GM23338 (cell line): ENCODE results near the gene TTLL8. TPM values are rescaled to one million over a fixed set of nuclear protein-coding genes. Genes with fewer than 3 reads are reported as not detected.

Experiments used
- ATAC-seq: fragments of 200-7000 bp; cut with Tn5 transposase; 3 replicates; pipeline ENCODE4 v1.9.1; 2020
- DNase-seq: peaks from one replicate; pipeline ENCODE4 v3.0.0-alpha.2; 2015; ENCODE audit warnings: low spot score
- H2AFZ ChIP-seq: fragments of 200-600 bp; sonication (generic); 2 replicates; pipeline ENCODE4 v1.8.0; 2016; ENCODE audit warnings: antibody characterized with exemption, mild to moderate bottlenecking, moderate library complexity
- H3F3A ChIP-seq: fragments of 200-600 bp; sonication (generic); replicated peaks from 2 replicates; pipeline ENCODE4 v1.8.0; 2017; ENCODE audit warnings: antibody characterized with exemption, mixed run types, low read depth
- H3K27ac ChIP-seq: fragments of 200-600 bp; sonication (generic); 2 replicates; pipeline ENCODE4 v1.6.1; 2016; ENCODE audit warnings: low read depth
- H3K27me3 ChIP-seq: fragments of 200-600 bp; sonication (generic); 2 replicates; pipeline ENCODE4 v1.8.0; 2016; ENCODE audit warnings: mild to moderate bottlenecking, mixed run types, moderate library complexity; ENCODE audit not compliant: insufficient read depth
- H3K36me3 ChIP-seq: fragments of 200-600 bp; sonication (generic); 2 replicates; pipeline ENCODE4 v1.8.0; 2016; ENCODE audit warnings: mild to moderate bottlenecking; ENCODE audit not compliant: insufficient read depth
- H3K4me1 ChIP-seq: fragments of 200-600 bp; sonication (generic); 2 replicates; pipeline ENCODE4 v1.8.0; 2016; ENCODE audit warnings: mild to moderate bottlenecking, moderate library complexity; ENCODE audit not compliant: insufficient read depth
- H3K4me2 ChIP-seq: fragments of 200-600 bp; sonication (generic); 2 replicates; pipeline ENCODE4 v1.7.1; 2017; ENCODE audit warnings: mixed run types
- H3K4me3 ChIP-seq: fragments of 200-600 bp; sonication (generic); 2 replicates; pipeline ENCODE4 v1.6.1; 2016; ENCODE audit warnings: mixed run types
- H3K79me2 ChIP-seq: fragments of 200-600 bp; sonication (generic); replicated peaks from 2 replicates; pipeline ENCODE4 v1.8.0; 2017; ENCODE audit warnings: mild to moderate bottlenecking; ENCODE audit not compliant: insufficient read depth
- H3K9me2 ChIP-seq: fragments of 200-600 bp; sonication (generic); 2 replicates; pipeline ENCODE4 v1.8.0; 2017; ENCODE audit not compliant: insufficient read depth
- H4K20me1 ChIP-seq: fragments of 200-600 bp; sonication (generic); replicated peaks from 2 replicates; pipeline ENCODE4 v1.8.0; 2017; ENCODE audit warnings: mild to moderate bottlenecking; ENCODE audit not compliant: insufficient read depth
- H3K27ac Mint-ChIP-seq: 2 replicates; pipeline ENCODE4 v1.8.0; 2020; ENCODE audit warnings: inconsistent platforms, mild to moderate bottlenecking, moderate library complexity, mixed read lengths
- H3K27me3 Mint-ChIP-seq: 3 replicates; pipeline ENCODE4 v1.8.0; 2022; ENCODE audit warnings: low read depth, mild to moderate bottlenecking, moderate library complexity, mixed read lengths, inconsistent platforms; ENCODE audit not compliant: insufficient read depth, poor library complexity
- H3K36me3 Mint-ChIP-seq: 3 replicates; pipeline ENCODE4 v1.8.0; 2021; ENCODE audit warnings: low read depth, mild to moderate bottlenecking, inconsistent platforms, moderate library complexity, mixed read lengths
- H3K4me1 Mint-ChIP-seq: 3 replicates; pipeline ENCODE4 v1.8.0; 2020; ENCODE audit warnings: mild to moderate bottlenecking, inconsistent platforms, mixed read lengths
- H3K4me3 Mint-ChIP-seq: 3 replicates; pipeline ENCODE4 v1.8.0; 2021; ENCODE audit warnings: moderate library complexity, mild to moderate bottlenecking, inconsistent platforms, mixed read lengths
- H3K9me3 Mint-ChIP-seq: 3 replicates; pipeline ENCODE4 v1.8.0; 2020; ENCODE audit warnings: moderate library complexity, mild to moderate bottlenecking, inconsistent platforms, mixed read lengths
- CREB1 ChIP-seq: fragments of 250-450 bp; sonication (Bioruptor Pico); IDR thresholded peaks from 2 replicates; pipeline ENCODE4 v1.5.0; 2020; ENCODE audit warnings: low read depth, mild to moderate bottlenecking, moderate library complexity
- CTCF ChIP-seq, 2 experiments: fragments of 200-600 bp in 1 of 2; sonication (generic) in 1 of 2; conservative IDR thresholded peaks; 2 replicates each; pipeline versions ENCODE4 v1.5.1 to v1.6.1; 2016 to 2017; ENCODE audit warnings: antibody characterized with exemption in 2 of 2, low read depth in 2 of 2, mild to moderate bottlenecking in 2 of 2, moderate library complexity in 1 of 2
- ETS1 ChIP-seq: IDR thresholded peaks from 2 replicates; pipeline ENCODE4 v1.6.1; 2016; ENCODE audit warnings: antibody characterized with exemption
- EZH2 ChIP-seq: fragments of 200-600 bp; sonication (generic); IDR thresholded peaks from one replicate; pipeline ENCODE4 v1.8.0; 2017; ENCODE audit warnings: antibody characterized with exemption, mild to moderate bottlenecking, low read depth; ENCODE audit not compliant: unreplicated experiment
- EZH2phosphoT487 ChIP-seq: fragments of 200-600 bp; sonication (generic); IDR thresholded peaks from one replicate; pipeline ENCODE4 v1.8.1; 2018; ENCODE audit warnings: antibody characterized with exemption; ENCODE audit not compliant: unreplicated experiment
- JUNB ChIP-seq: IDR thresholded peaks from one replicate; pipeline ENCODE4 v1.6.1; 2016; ENCODE audit warnings: antibody characterized with exemption; ENCODE audit not compliant: unreplicated experiment
- NANOG ChIP-seq: IDR thresholded peaks from 2 replicates; pipeline ENCODE4 v1.6.1; 2016; ENCODE audit warnings: antibody characterized with exemption, borderline replicate concordance
- POLR2AphosphoS5 ChIP-seq: IDR thresholded peaks from 2 replicates; pipeline ENCODE4 v1.6.1; 2016; ENCODE audit warnings: antibody characterized with exemption, low read depth
- REST ChIP-seq: IDR thresholded peaks from one replicate; pipeline ENCODE4 v1.6.1; 2018; ENCODE audit warnings: antibody characterized with exemption; ENCODE audit not compliant: unreplicated experiment
- STAT1 ChIP-seq: IDR thresholded peaks from one replicate; pipeline ENCODE4 v1.6.1; 2016; ENCODE audit warnings: antibody characterized with exemption; ENCODE audit not compliant: unreplicated experiment
- ZNF114 ChIP-seq: fragments of 250-450 bp; sonication (Bioruptor Pico); IDR thresholded peaks from 2 replicates; pipeline ENCODE4 v1.5.0; 2020; ENCODE audit warnings: mild to moderate bottlenecking, moderate library complexity
- ZNF331 ChIP-seq: fragments of 250-450 bp; sonication (Bioruptor Pico); IDR thresholded peaks from 2 replicates; pipeline ENCODE4 v1.5.0; 2020; ENCODE audit warnings: low read depth, mild to moderate bottlenecking, moderate library complexity
- ZNF462 ChIP-seq: fragments of 250-450 bp; sonication (Bioruptor Pico); IDR thresholded peaks from 2 replicates; pipeline ENCODE4 v1.5.0; 2020; ENCODE audit warnings: mild to moderate bottlenecking, moderate library complexity
- polyA plus RNA-seq: library from polyadenylated mRNA; unstranded; fragments of >200 nt; fragmentation: Nextera tagmentation; extraction: Ambion mirVana; gene quantifications from 2 replicates; pipeline ENCODE4 v1.2.1, GENCODE V29; 2016
- total RNA-seq: library from RNA; depleted of rRNA; stranded (reverse); fragments of >200 nt; shearing (Covaris generic); gene quantifications from 2 replicates; pipeline ENCODE4 v1.2.3, GENCODE V29; 2014

The TTLL8 gene
- total and polyA plus RNA-seq, 2 experiments from 2014 or later, result not detected

- H3K4me1 Mint-ChIP-seq, result peaks cover 9% of the 10 kb centered on the region
- no peak overlapping the region for H3K4me3 ChIP-seq
These were observed 85.7 kb downstream of the TTLL8 start for GRCh38 chr22:49972163-49973017.

More at GRCh38 chr22:49972163-49973017, 85.7 kb downstream of the TTLL8 start:
- Histone ChIP-seq H3K9me2 (no peaks in the 10 kb centered on the region), H3K27me3 (peaks cover 32% of the 10 kb centered on the region), H3K27ac (no peak overlapping the region), H3K4me2 (peak overlapping the region; percentile 85; the same call in 1 of the 2 replicates), H3K36me3 (no peaks in the 10 kb centered on the region), H3K4me1 (no peaks in the 10 kb centered on the region), H4K20me1 (no peaks in the 10 kb centered on the region), H3K79me2 (no peaks in the 10 kb centered on the region), H2AFZ (no peak overlapping the region), H3F3A (peaks cover 10% of the 10 kb centered on the region; the same call in 1 of the 2 replicates)
- Mint-ChIP-seq H3K9me3 (no peaks in the 10 kb centered on the region; the same call in 2 of the 3 replicates), H3K36me3 (no peaks in the 10 kb centered on the region), H3K4me3 (no peak overlapping the region), H3K27ac (no peak overlapping the region), H3K27me3 (peaks cover 15% of the 10 kb centered on the region)
- TF ChIP-seq CREB1 (CRISPR knock-in tag) (no peak), JUNB (no peak), NANOG (no peak), EZH2 (no peak), POLR2AphosphoS5 (no peak), ETS1 (no peak), EZH2phosphoT487 (no peak), ZNF462 (CRISPR knock-in tag) (no peak), ZNF114 (CRISPR knock-in tag) (no peak), STAT1 (no peak), ZNF331 (CRISPR knock-in tag) (no peak), CTCF (conservative IDR thresholded peaks at IDR 0.05; ENCODE audit: low read depth in 2 of 2) (no peak), REST (no peak)
- no peak for DNase-seq
- ATAC-seq, result no peak; the same call in 1 of the 3 replicates
